HG02852 (cell line): Measurements from ENCODE around the gene UNK.
"Not testable (repeated sequence)": the region's sequence is repeated elsewhere in the genome, so short reads cannot be mapped to it uniquely, and the experiment has no call there.

ENCODE experiments used
- ATAC-seq: cut with Tn5 transposase; IDR thresholded peaks from one replicate; pipeline ENCODE4 v1.9.1; 2021; ENCODE audit warnings: mild to moderate bottlenecking, moderate library complexity; ENCODE audit not compliant: unreplicated experiment

Gene UNK

GRCh38 chr17:75753514-75754377 is 30.9 kb upstream of the UNK start:
- ATAC-seq = peak; percentile 60

GRCh38 chr17:75754378-75755204 is 30.0 kb upstream of the UNK start:
- ATAC-seq = no peak

GRCh38 chr17:75755205-75755901 is 29.3 kb upstream of the UNK start:
- no peak for ATAC-seq

DNA sequence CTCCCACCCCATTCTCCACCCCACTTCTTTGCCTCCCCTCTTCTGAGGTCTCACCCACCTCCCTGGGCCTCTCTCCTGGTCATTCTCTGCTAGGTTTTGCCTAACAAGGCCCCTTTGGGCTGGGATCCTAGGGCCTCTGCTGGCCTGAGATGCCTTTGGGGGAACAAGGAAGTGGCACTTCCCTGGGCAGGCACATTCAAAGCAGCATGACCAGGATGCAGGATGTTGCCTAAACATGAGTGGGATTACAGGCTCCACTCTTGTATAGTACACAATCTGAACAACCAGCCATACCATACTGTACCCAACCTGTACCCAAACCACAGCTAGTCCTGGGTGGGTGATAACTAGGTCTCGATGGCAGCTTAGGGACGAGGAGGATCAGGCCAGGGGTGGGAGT is 28.6 kb upstream of the UNK start:
- ATAC-seq = no peak

DNA sequence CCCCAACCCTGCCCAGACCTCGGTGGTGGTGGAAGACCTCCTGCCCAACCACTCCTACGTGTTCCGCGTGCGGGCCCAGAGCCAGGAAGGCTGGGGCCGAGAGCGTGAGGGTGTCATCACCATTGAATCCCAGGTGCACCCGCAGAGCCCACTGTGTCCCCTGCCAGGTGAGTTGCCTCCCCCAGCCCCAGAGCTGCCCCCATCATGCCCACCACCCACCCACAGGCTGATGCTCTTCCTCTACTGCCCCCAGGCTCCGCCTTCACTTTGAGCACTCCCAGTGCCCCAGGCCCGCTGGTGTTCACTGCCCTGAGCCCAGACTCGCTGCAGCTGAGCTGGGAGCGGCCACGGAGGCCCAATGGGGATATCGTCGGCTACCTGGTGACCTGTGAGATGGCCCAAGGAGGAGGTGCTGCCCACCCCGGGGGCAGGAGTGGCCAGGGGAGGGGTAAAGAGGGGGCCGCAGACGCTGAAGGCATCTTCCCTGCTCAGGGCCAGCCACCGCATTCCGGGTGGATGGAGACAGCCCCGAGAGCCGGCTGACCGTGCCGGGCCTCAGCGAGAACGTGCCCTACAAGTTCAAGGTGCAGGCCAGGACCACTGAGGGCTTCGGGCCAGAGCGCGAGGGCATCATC is 28.0 kb upstream of the UNK start:
- ATAC-seq = no peak

- no peak for ATAC-seq
Measured at GRCh38 chr17:75757086-75757681, 27.4 kb upstream of the UNK start.

GRCh38 chr17:75758131-75758905 is 26.3 kb upstream of the UNK start:
- no peak for ATAC-seq

GRCh38 chr17:75759457-75759856 is 25.1 kb upstream of the UNK start:
- no peak for ATAC-seq

GRCh38 chr17:75759978-75760640 is 24.5 kb upstream of the UNK start:
- not testable (repeated sequence) for ATAC-seq

- no peak for ATAC-seq
Measured at GRCh38 chr17:75762513-75763268, 21.9 kb upstream of the UNK start.

DNA sequence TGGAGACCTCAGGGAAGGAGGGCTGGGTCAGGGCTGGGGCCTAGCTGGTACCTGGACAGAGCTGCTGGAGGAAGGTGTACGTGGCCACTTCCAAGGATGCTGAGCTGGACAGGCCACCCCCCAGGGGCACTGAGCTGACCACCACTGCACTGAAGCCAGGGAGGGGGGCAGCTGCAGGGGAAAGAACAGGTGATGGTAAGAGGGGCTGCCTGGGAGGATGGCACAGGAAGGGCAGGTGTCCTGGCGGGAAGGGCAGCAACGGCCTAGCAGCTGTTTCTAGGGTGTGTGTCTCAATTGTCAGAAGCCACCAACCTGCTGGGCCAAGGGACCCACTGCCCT is 21.4 kb upstream of the UNK start:
- ATAC-seq = no peak

DNA sequence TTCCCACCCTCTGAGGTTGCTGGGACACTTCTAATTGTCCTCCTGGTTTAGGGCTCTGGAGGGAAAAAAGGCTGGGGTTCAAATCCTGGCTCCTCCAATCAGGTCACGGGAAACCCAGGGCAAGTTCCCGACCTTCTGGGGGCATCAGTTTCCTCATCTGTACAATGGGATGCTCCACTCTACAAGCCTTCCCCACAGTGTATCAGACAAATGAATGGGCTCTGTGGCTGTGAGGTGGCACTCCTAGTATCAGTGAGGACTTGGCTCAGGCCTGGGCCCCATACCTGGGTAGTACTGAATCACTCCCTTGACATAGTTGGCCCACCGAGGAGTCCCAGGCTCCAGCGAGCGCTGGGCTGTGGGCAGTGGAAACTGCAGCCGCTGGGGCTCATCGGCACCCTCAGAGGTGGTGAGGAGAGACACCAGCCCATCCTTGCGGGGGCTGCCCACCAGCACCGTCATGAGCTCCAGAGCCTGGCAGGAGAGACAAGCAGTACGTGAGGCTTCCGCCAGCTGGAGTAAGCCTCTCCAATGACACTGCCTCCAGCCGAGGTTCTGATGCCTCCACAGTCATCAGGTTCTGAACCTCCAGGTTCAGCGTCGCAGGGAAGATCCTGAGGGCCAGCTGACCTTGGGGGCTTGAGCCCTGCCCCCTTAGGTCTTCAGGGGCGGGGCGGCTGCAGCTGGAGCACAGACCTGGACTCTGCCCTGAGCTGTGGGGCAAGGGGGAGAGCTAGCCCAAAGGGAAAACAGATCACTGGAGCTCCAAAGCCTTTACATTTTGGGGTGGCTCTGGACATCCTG is 20.8 kb upstream of the UNK start:
- no peak for ATAC-seq

- ATAC-seq = no peak
Measured at GRCh38 chr17:75764417-75764710, 20.2 kb upstream of the UNK start.

DNA sequence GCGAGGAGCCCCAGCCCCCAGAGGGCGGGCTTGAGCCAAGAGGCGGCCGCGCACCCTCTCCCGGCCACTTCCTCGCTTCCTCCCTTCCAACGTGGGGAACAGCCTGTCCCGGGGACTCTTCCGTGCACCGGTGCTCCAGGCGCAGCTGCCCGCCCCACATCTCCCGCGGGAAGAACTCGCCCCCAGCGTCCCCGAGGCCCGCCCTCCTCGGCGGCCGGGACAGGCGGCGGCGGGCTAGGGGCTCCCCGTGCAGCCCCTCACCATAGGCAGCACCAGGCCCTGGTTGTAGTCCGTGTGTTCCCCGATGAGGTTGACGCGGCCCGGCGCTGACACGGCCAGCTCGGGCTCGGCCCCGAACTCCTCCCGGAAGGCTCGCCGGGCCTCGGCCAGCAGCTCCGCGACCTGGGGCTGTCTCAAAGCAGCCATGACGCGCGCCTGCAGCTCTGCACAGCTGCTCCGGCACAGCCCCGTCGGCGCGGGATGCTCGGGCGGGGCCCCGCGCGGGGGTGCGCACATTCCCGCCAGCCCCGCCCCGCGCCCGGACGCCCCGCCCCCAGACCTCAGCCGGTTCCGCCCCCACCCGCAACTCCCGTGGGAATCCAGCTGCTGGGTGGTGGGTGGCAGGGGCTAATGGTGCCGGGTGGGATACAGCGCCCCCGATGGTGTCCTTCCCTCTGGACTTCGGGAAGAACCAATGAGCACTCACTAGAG is 19.7 kb upstream of the UNK start, which contains the start of gene GALK1:
Gene GALK1 (minus strand): TSS at position 482 of the 711 bp plus-strand sequence. CDS start 56 bp downstream, at position 426.
- ATAC-seq = peak; percentile 77

GRCh38 chr17:75765981-75766380 is 18.6 kb upstream of the UNK start:
- no peak for ATAC-seq

- no peak for ATAC-seq
Measured at GRCh38 chr17:75767881-75768280, 16.7 kb upstream of the UNK start.

- ATAC-seq = no peak
Measured at GRCh38 chr17:75769536-75769935, 15.1 kb upstream of the UNK start.
